HG02885 (cell line): ENCODE data around the gene PPP1R14C.

Experiments used
- ATAC-seq: cut with Tn5 transposase; IDR thresholded peaks from one replicate; pipeline ENCODE4 v1.9.1; 2021; ENCODE audit warnings: mild to moderate bottlenecking; ENCODE audit not compliant: unreplicated experiment, poor library complexity

PPP1R14C gene

GRCh38 chr6:150142670-150143515 is at the start of gene PPP1R14C:
TSS of gene PPP1R14C (plus strand) at chr6:150143044. CDS start at chr6:150143193, 149 bp downstream.
- ATAC-seq = no peak

GRCh38 chr6:150093397-150093796 is 49.4 kb upstream of the PPP1R14C start:
- ATAC-seq = no peak

GRCh38 chr6:150098155-150098554 is 44.7 kb upstream of the PPP1R14C start:
- ATAC-seq = no peak

GRCh38 chr6:150099546-150099945 is 43.3 kb upstream of the PPP1R14C start:
- no peak for ATAC-seq

GRCh38 chr6:150099953-150100352 is 42.9 kb upstream of the PPP1R14C start:
- ATAC-seq = no peak

GRCh38 chr6:150100745-150101144 is 42.1 kb upstream of the PPP1R14C start:
- no peak for ATAC-seq

GRCh38 chr6:150102750-150103270 is 40.0 kb upstream of the PPP1R14C start:
- ATAC-seq = no peak

- ATAC-seq = no peak
Measured at GRCh38 chr6:150112233-150112632, 30.6 kb upstream of the PPP1R14C start.

- ATAC-seq = no peak
Measured at GRCh38 chr6:150115769-150116168, 27.1 kb upstream of the PPP1R14C start.

GRCh38 chr6:150116200-150116800 is 26.5 kb upstream of the PPP1R14C start:
- no peak for ATAC-seq

GRCh38 chr6:150118203-150118602 is 24.6 kb upstream of the PPP1R14C start:
- ATAC-seq = no peak

- ATAC-seq = no peak
Measured at GRCh38 chr6:150118627-150119026, 24.2 kb upstream of the PPP1R14C start.

GRCh38 chr6:150119173-150119572 is 23.7 kb upstream of the PPP1R14C start:
- ATAC-seq = no peak

- ATAC-seq = no peak
Measured at GRCh38 chr6:150123645-150124044, 19.2 kb upstream of the PPP1R14C start.

GRCh38 chr6:150124235-150124634 is 18.6 kb upstream of the PPP1R14C start:
- ATAC-seq = no peak

- no peak for ATAC-seq
Measured at GRCh38 chr6:150126641-150127291, 16.1 kb upstream of the PPP1R14C start.

- ATAC-seq = no peak
Measured at GRCh38 chr6:150128425-150128824, 14.4 kb upstream of the PPP1R14C start.

GRCh38 chr6:150129616-150130505 is 13.0 kb upstream of the PPP1R14C start:
- no peak for ATAC-seq

- ATAC-seq = no peak
Measured at GRCh38 chr6:150133686-150134085, 9.2 kb upstream of the PPP1R14C start.

- no peak for ATAC-seq
Measured at GRCh38 chr6:150134280-150134920, 8.4 kb upstream of the PPP1R14C start.
